ENCODE measurements around the gene ERCC6L2.
A peak's percentile ranks its signal among the peaks of the same experiment; 100 is the strongest.

Gene ERCC6L2, protein sequence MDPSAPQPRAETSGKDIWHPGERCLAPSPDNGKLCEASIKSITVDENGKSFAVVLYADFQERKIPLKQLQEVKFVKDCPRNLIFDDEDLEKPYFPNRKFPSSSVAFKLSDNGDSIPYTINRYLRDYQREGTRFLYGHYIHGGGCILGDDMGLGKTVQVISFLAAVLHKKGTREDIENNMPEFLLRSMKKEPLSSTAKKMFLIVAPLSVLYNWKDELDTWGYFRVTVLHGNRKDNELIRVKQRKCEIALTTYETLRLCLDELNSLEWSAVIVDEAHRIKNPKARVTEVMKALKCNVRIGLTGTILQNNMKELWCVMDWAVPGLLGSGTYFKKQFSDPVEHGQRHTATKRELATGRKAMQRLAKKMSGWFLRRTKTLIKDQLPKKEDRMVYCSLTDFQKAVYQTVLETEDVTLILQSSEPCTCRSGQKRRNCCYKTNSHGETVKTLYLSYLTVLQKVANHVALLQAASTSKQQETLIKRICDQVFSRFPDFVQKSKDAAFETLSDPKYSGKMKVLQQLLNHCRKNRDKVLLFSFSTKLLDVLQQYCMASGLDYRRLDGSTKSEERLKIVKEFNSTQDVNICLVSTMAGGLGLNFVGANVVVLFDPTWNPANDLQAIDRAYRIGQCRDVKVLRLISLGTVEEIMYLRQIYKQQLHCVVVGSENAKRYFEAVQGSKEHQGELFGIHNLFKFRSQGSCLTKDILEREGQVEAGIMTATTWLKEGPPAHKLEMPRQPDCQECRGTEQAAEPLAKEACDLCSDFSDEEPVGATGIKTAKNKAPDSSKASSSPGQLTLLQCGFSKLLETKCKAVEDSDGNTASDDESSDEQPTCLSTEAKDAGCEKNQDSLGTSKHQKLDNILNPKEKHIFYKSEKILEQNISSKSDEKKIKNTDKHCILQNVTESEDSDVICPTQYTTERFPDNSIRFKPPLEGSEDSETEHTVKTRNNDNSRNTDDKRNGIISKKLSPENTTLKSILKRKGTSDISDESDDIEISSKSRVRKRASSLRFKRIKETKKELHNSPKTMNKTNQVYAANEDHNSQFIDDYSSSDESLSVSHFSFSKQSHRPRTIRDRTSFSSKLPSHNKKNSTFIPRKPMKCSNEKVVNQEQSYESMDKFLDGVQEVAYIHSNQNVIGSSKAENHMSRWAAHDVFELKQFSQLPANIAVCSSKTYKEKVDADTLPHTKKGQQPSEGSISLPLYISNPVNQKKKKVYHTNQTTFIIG (N-terminal part only)

DNA sequence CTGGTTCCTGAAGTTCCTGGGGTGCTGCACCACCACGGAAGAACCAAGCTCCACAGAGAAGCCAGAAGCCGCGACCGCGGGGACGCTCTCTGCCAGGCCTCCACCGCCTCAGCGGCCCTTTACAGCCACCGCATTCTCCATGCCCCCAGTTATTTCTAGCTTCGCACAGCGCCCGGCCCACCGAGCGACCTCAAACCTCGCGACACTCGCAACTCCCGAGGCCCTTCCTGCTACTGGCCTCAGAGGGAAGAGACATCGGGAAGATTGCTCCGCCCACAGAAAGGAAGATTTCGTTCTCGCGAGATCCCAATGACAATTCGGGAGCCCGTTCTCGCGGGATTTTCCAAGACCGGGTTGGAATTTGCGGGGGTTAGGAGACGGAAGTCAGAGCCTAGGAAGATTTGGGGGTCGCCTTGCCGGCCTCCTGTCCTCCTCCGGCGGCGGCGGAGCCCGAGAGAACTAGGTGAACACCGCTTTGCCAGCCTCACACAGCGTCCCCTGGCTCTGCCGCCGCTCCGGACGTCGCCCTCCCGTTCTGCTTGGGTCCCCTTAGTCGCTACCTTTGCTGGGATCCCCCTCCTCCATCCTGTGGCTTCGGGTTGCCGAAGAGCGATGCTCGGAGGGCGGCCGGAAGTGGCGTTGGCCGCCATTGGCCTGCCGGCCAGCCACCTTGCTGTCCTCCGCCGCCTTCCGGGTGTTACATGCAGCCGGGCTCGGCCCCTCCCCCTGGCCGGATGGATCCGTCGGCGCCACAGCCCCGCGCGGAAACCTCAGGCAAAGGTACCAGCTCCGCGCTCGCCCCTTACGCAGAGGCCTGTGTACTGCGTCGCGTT, at the start of gene ERCC6L2:
Gene ERCC6L2, plus strand, starts transcription at position 387 of the 833 bp plus-strand sequence. Its CDS starts 348 bp downstream, at position 735.
- TF ChIP-seq, protein P1, sequence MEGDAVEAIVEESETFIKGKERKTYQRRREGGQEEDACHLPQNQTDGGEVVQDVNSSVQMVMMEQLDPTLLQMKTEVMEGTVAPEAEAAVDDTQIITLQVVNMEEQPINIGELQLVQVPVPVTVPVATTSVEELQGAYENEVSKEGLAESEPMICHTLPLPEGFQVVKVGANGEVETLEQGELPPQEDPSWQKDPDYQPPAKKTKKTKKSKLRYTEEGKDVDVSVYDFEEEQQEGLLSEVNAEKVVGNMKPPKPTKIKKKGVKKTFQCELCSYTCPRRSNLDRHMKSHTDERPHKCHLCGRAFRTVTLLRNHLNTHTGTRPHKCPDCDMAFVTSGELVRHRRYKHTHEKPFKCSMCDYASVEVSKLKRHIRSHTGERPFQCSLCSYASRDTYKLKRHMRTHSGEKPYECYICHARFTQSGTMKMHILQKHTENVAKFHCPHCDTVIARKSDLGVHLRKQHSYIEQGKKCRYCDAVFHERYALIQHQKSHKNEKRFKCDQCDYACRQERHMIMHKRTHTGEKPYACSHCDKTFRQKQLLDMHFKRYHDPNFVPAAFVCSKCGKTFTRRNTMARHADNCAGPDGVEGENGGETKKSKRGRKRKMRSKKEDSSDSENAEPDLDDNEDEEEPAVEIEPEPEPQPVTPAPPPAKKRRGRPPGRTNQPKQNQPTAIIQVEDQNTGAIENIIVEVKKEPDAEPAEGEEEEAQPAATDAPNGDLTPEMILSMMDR (conservative IDR thresholded peaks at IDR 0.05; ENCODE audit: low read depth, low read length), result peak; percentile 4
- no peak within 1 kb of the TSS for H3K4me3 ChIP-seq (ENCODE audit: low read depth, low read length)
- DNase-seq (ENCODE audit: low read depth), result peak; percentile 99

DNA sequence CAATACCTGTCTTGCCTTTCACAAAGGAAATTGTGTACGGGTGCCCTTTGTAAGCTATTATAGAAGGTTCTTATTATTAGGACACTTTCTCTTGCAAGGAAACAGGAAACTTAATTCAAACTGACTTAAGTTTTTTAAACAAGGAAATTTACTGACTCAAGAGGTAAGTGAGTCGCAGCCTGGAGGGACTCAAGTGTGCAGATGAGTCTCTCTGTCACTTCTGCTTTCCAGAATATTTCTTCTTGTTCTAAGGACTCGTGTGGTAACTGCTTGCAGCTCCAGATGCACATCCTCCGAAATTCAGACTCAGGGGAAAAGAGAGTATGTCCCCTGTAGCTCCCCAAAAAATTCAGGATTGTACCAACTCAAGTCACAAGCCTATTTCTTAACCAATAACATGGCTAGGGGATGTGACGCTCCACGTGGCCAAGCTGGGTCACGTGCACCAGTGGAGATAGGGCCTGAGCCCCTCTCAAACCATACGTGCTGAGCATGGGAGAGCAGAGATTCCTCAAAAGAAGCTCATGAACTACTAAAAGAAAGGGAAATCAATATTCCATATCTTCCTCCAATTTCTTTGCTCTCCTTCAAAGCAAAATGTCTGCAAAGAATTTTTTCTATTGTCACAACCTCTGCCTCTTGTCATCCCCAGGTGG, 49.2 kb upstream of the ERCC6L2 start:
- H3K4me3 ChIP-seq (ENCODE audit: low read depth, low read length), result no peak overlapping the region
- TF ChIP-seq, protein P1 (conservative IDR thresholded peaks at IDR 0.05; ENCODE audit: low read depth, low read length), result no peak
- no peak for DNase-seq (ENCODE audit: low read depth)

DNA sequence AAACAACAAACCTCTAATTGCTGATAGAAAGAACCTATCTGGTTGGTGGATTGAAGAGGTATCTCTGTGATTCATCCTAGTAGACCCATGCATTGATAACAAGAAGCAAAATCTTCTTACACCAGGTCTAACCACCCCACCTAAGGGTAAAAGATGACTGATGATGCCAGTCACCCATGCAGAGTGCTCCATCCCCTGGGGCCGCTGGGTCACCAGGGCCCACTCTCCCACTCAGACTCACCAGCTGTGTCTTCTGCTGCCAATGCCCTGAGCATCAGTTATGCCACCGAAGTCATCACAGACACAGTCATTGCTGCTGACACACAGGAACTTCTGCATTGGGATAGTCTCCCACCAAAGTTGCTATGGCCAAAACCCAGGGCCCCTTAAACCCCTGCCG, 44.7 kb upstream of the ERCC6L2 start:
- DNase-seq (ENCODE audit: low read depth), result no peak
- no peak overlapping the region for H3K4me3 ChIP-seq (ENCODE audit: low read depth, low read length)
- TF ChIP-seq, protein P1 (conservative IDR thresholded peaks at IDR 0.05; ENCODE audit: low read depth, low read length), result no peak

DNA sequence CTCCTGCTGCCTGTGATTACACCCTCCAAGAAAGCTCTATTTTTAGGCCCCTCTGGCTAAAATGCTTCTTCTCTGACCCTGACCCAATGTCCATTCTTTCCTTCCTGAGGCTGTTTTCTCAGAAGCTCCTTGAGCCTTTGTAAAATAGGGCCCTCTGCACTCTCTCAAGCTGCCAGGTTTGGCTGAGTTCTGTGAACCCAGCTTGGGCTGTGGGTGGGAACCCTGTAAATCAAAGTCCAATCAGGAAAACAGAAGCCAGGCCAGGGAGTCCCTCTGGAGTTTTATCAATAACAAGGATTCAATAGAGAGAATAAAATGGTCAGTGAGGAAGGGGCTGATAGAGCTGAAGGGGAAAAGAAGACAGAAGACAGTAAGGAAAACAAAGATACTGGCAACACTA, 43.7 kb upstream of the ERCC6L2 start:
- TF ChIP-seq, protein P1 (conservative IDR thresholded peaks at IDR 0.05; ENCODE audit: low read depth, low read length), result no peak
- no peak overlapping the region for H3K4me3 ChIP-seq (ENCODE audit: low read depth, low read length)
- no peak for DNase-seq (ENCODE audit: low read depth)

DNA sequence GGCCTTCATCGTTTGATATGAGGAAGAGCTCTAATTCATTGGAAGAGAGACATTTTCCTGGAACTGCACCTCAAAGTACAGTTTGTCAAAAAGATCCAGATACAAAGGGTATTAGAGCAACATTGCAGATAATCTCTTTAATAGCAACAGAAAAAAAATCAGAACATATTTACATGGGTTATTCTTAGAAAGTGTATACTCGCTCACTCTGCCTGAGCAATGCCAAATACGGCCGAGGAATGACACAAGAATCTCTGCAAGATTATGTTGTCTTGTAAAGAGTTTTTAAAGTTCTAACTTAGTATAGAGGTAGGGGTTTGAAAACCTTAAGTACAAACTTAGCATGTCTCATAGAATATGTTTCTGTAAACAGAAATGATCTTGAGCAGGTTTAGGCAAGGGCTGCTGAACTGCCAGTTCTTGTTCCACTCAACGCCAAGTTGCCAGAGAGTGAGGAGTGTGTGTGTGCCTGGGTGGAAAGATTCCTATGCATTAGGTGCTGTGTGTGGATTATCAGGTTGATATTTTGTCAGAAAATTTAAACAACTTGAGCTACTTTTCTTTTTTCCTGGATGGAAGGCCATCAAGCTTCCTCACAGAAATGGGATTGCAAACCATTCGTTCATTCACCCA, 41.8 kb upstream of the ERCC6L2 start:
- no peak overlapping the region for H3K4me3 ChIP-seq (ENCODE audit: low read depth, low read length)
- TF ChIP-seq, protein P1 (conservative IDR thresholded peaks at IDR 0.05; ENCODE audit: low read depth, low read length), result no peak
- DNase-seq (ENCODE audit: low read depth), result no peak

All from choroid plexus epithelial cell (primary cell).